SK-N-SH (cell line): Measurements from ENCODE around the gene COX7B2. TPM values are rescaled to one million over a fixed set of nuclear protein-coding genes. Genes with fewer than 3 reads are reported as not detected.

ENCODE experiments used
- CTCF ChIA-PET: fragments of 300-600, 350-600 bp; formaldehyde crosslinking; extraction: SDS; loops from one replicate; lab custom pipeline; 2021; lab: Yijun Ruan, JAX
- POLR2A ChIA-PET: fragments of 350-600 bp; sonication (Branson Sonifier 250); formaldehyde crosslinking; extraction: SDS; loops from one replicate; lab custom pipeline; 2020; ENCODE audit warnings: antibody characterized with exemption, inconsistent platforms; lab: Yijun Ruan, JAX
- DNase-seq: peaks from one replicate; pipeline ENCODE4 v3.0.0; 2012
- H2AFZ ChIP-seq: fragments of 200-600 bp; sonication (generic); 2 replicates; pipeline ENCODE4 v1.8.1; 2016; ENCODE audit warnings: antibody characterized with exemption, mild to moderate bottlenecking, low read depth
- H3F3A ChIP-seq: fragments of 200-600 bp; sonication (generic); replicated peaks from 2 replicates; pipeline ENCODE3; 2016; ENCODE audit warnings: antibody characterized with exemption, mild to moderate bottlenecking; ENCODE audit not compliant: insufficient read depth
- H3K27ac ChIP-seq, 2 experiments: fragments of 200-500 bp in 1 of 2; fragments of 200-600 bp in 1 of 2; sonication (Bioruptor generic) in 1 of 2; sonication (generic), shearing (Covaris generic) in 1 of 2; 2 replicates each; pipeline versions ENCODE4 v1.5.1 to v1.6.1; 2014 to 2016; ENCODE audit warnings: low read depth in 2 of 2, inconsistent platforms in 1 of 2, low read length in 1 of 2, mild to moderate bottlenecking in 1 of 2, mixed read lengths in 1 of 2
- H3K27me3 ChIP-seq: fragments of 200-600 bp; sonication (generic), shearing (Covaris generic); 2 replicates; pipeline ENCODE4 v1.6.1; 2016; ENCODE audit warnings: mixed run types; ENCODE audit not compliant: insufficient read depth
- H3K36me3 ChIP-seq, 2 experiments: fragments of 200-500 bp in 1 of 2; fragments of 200-600 bp in 1 of 2; sonication (Bioruptor generic) in 1 of 2; sonication (generic) in 1 of 2; replicated peaks in 1 of 2; 2 replicates each; pipeline versions ENCODE3 to v1.5.1; 2014 to 2016; ENCODE audit warnings: low read length in 1 of 2, mild to moderate bottlenecking in 1 of 2; ENCODE audit not compliant: insufficient read depth in 2 of 2, control insufficient read depth in 1 of 2
- H3K4me1 ChIP-seq, 2 experiments: fragments of 200-500 bp in 1 of 2; fragments of 200-600 bp in 1 of 2; sonication (Bioruptor generic) in 1 of 2; sonication (generic), shearing (Covaris generic) in 1 of 2; 2 replicates each; pipeline versions ENCODE4 v1.5.1 to v1.6.1; 2014 to 2016; ENCODE audit warnings: low read depth in 1 of 2, low read length in 1 of 2, mixed run types in 1 of 2; ENCODE audit not compliant: insufficient read depth in 2 of 2, control insufficient read depth in 1 of 2
- H3K4me2 ChIP-seq: fragments of 200-600 bp; sonication (generic), shearing (Covaris generic); 2 replicates; pipeline ENCODE4 v1.6.1; 2017; ENCODE audit warnings: mixed run types
- H3K4me3 ChIP-seq, 2 experiments: fragments of 200-500 bp in 1 of 2; fragments of 200-600 bp in 1 of 2; sonication (Bioruptor generic) in 1 of 2; sonication (generic), shearing (Covaris generic) in 1 of 2; 2 replicates each; pipeline versions ENCODE4 v1.5.1 to v1.8.1; 2014 to 2016; ENCODE audit warnings: low read depth in 2 of 2, inconsistent platforms in 1 of 2, low read length in 1 of 2, mild to moderate bottlenecking in 1 of 2, mixed read lengths in 1 of 2, moderate library complexity in 1 of 2
- H3K79me2 ChIP-seq: fragments of 200-600 bp; sonication (generic); 2 replicates; pipeline ENCODE4 v1.8.1; 2017; ENCODE audit warnings: mild to moderate bottlenecking; ENCODE audit not compliant: insufficient read depth
- H3K9ac ChIP-seq: fragments of 200-600 bp; sonication (generic); 2 replicates; pipeline ENCODE4 v1.6.1; 2017; ENCODE audit warnings: mixed run types
- H3K9me2 ChIP-seq: fragments of 200-600 bp; sonication (generic); 2 replicates; pipeline ENCODE4 v1.6.1; 2017; ENCODE audit warnings: mixed run types
- H3K9me3 ChIP-seq: fragments of 200-600 bp; sonication (generic); 2 replicates; pipeline ENCODE4 v1.6.1; 2017; ENCODE audit warnings: mixed run types, mild to moderate bottlenecking, moderate library complexity
- H4K20me1 ChIP-seq: fragments of 200-600 bp; sonication (generic); 2 replicates; pipeline ENCODE4 v1.6.1; 2017; ENCODE audit warnings: mild to moderate bottlenecking, mixed run types; ENCODE audit not compliant: insufficient read depth
- FOSL2 ChIP-seq: IDR thresholded peaks from 2 replicates; pipeline ENCODE4 v1.4.0; 2012; ENCODE audit warnings: low read depth, mild to moderate bottlenecking, moderate library complexity, borderline replicate concordance
- FOXJ3 ChIP-seq: sonication (generic); formaldehyde crosslinking; IDR thresholded peaks from 2 replicates; pipeline ENCODE4 v1.5.1; 2020; ENCODE audit warnings: mild to moderate bottlenecking, missing genetic modification reagents
- GATA2 ChIP-seq: sonication (generic); formaldehyde crosslinking; IDR thresholded peaks from 2 replicates; pipeline ENCODE4 v1.5.0; 2020; ENCODE audit warnings: mild to moderate bottlenecking, missing genetic modification reagents
- MEF2A ChIP-seq: IDR thresholded peaks from 2 replicates; pipeline ENCODE4 v1.4.0; 2012; ENCODE audit warnings: low read depth, borderline replicate concordance
- NFIC ChIP-seq: IDR thresholded peaks from 2 replicates; pipeline ENCODE4 v1.4.0; 2012; ENCODE audit warnings: borderline replicate concordance
- NRF1 ChIP-seq: IDR thresholded peaks from 2 replicates; pipeline ENCODE4 v1.6.1; 2012; ENCODE audit warnings: low read depth, mild to moderate bottlenecking, low read length
- RAD21 ChIP-seq: IDR thresholded peaks from 2 replicates; pipeline ENCODE4 v1.6.1; 2012; ENCODE audit warnings: mild to moderate bottlenecking, low read length
- RCOR1 ChIP-seq: fragments of 150-350 bp; IDR thresholded peaks from 2 replicates; pipeline ENCODE4 v1.6.1; 2017; ENCODE audit warnings: antibody characterized with exemption, low read length
- RFX5 ChIP-seq: IDR thresholded peaks from 2 replicates; pipeline ENCODE4 v1.6.1; 2012; ENCODE audit warnings: mild to moderate bottlenecking, improper control_type of control experiment, low read length
- RXRA ChIP-seq: IDR thresholded peaks from 2 replicates; pipeline ENCODE4 v1.4.0; 2012; ENCODE audit warnings: low read depth, mild to moderate bottlenecking, borderline replicate concordance
- SMC3 ChIP-seq: IDR thresholded peaks from 2 replicates; pipeline ENCODE4 v1.6.1; 2012; ENCODE audit warnings: low read depth, low read length, improper control_type of control experiment
- TCF12 ChIP-seq: IDR thresholded peaks from 2 replicates; pipeline ENCODE4 v1.4.0; 2012
- TEAD4 ChIP-seq: IDR thresholded peaks from 2 replicates; pipeline ENCODE4 v1.4.0; 2012; ENCODE audit warnings: mild to moderate bottlenecking, borderline replicate concordance; ENCODE audit not compliant: insufficient read depth
- YY1 ChIP-seq: IDR thresholded peaks from 2 replicates; pipeline ENCODE4 v1.4.0; 2012; ENCODE audit warnings: low read depth, mild to moderate bottlenecking
- WGBS: methylation state at CpG from one replicate; pipeline ENCODE4 v1.1.6; 2017; ENCODE audit warnings: low lambda C conversion rate; 5-methylcytosine and 5-hydroxymethylcytosine counted together
- polyA plus RNA-seq, 3 experiments: library from polyadenylated mRNA; depleted of rRNA; stranded (reverse); fragments of >200 nt; gene quantifications; 2 replicates each; pipeline ENCODE4 v1.2.3, GENCODE V29; 2012
- TF ChIP-seq, protein P1 (sequence below): IDR thresholded peaks from 2 replicates; pipeline ENCODE4; 2012
- TF ChIP-seq, protein P2 (sequence below): fragments of 150-350 bp; IDR thresholded peaks from 2 replicates; pipeline ENCODE4 v1.6.1; 2016; ENCODE audit warnings: mild to moderate bottlenecking, low read depth, low read length
- TF ChIP-seq, protein P3 (sequence below): IDR thresholded peaks from 2 replicates; pipeline ENCODE4 v1.4.0; 2012; ENCODE audit warnings: low read depth, borderline replicate concordance
- TF ChIP-seq, protein P4 (sequence below): IDR thresholded peaks from 2 replicates; pipeline ENCODE4 v1.4.0; 2012; ENCODE audit warnings: low read depth
- TF ChIP-seq, protein P5 (sequence below): fragments of 150-350 bp; IDR thresholded peaks from 2 replicates; pipeline ENCODE4 v1.6.1; 2017; ENCODE audit warnings: antibody characterized with exemption, low read length, low read depth, borderline replicate concordance

Gene COX7B2
- polyA plus RNA-seq, 1 of the 3 experiments (the other 2 are of a cell fraction), result not detected

DNA sequence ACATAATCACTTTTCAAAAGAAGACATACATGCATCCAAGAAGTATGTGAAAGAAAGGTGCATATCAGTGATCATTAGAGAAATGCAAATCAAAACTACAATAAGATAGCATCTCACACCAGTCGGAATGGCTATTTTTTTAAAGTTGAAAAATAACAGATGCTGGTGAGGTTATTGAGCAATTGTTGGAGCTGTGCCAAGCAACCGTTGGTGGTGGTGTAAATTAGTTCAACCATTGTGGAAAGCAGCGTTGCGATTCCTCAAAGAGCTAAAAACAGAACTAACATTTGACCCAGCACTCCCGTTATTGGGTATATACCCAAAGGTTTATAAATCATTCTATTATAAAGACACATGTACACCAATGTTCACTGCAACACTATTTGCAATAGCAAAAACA, 14.2 kb downstream of the COX7B2 start:
- CTCF ChIA-PET, result no interaction called here
- no peaks in the 10 kb centered on the region; the same call in 1 of the 2 replicates for H3K27me3 ChIP-seq
- TF ChIP-seq RFX5 (no peak), RXRA (no peak), TEAD4 (no peak), FOSL2 (no peak), RCOR1 (no peak), RAD21 (no peak), TCF12 (no peak), MEF2A (no peak), NFIC (no peak), NRF1 (no peak), YY1 (no peak), SMC3 (no peak), GATA2 (no peak), FOXJ3 (CRISPR knock-in tag) (no peak)
- TF ChIP-seq, protein P1, sequence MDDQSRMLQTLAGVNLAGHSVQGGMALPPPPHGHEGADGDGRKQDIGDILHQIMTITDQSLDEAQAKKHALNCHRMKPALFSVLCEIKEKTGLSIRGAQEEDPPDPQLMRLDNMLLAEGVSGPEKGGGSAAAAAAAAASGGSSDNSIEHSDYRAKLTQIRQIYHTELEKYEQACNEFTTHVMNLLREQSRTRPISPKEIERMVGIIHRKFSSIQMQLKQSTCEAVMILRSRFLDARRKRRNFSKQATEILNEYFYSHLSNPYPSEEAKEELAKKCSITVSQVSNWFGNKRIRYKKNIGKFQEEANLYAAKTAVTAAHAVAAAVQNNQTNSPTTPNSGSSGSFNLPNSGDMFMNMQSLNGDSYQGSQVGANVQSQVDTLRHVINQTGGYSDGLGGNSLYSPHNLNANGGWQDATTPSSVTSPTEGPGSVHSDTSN, result no peak
- TF ChIP-seq, protein P2, sequence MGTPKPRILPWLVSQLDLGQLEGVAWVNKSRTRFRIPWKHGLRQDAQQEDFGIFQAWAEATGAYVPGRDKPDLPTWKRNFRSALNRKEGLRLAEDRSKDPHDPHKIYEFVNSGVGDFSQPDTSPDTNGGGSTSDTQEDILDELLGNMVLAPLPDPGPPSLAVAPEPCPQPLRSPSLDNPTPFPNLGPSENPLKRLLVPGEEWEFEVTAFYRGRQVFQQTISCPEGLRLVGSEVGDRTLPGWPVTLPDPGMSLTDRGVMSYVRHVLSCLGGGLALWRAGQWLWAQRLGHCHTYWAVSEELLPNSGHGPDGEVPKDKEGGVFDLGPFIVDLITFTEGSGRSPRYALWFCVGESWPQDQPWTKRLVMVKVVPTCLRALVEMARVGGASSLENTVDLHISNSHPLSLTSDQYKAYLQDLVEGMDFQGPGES, result no peak
- TF ChIP-seq, protein P3, sequence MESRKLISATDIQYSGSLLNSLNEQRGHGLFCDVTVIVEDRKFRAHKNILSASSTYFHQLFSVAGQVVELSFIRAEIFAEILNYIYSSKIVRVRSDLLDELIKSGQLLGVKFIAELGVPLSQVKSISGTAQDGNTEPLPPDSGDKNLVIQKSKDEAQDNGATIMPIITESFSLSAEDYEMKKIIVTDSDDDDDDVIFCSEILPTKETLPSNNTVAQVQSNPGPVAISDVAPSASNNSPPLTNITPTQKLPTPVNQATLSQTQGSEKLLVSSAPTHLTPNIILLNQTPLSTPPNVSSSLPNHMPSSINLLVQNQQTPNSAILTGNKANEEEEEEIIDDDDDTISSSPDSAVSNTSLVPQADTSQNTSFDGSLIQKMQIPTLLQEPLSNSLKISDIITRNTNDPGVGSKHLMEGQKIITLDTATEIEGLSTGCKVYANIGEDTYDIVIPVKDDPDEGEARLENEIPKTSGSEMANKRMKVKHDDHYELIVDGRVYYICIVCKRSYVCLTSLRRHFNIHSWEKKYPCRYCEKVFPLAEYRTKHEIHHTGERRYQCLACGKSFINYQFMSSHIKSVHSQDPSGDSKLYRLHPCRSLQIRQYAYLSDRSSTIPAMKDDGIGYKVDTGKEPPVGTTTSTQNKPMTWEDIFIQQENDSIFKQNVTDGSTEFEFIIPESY, result no peak
- TF ChIP-seq, protein P4, sequence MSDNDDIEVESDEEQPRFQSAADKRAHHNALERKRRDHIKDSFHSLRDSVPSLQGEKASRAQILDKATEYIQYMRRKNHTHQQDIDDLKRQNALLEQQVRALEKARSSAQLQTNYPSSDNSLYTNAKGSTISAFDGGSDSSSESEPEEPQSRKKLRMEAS, result no peak
- TF ChIP-seq, protein P5, sequence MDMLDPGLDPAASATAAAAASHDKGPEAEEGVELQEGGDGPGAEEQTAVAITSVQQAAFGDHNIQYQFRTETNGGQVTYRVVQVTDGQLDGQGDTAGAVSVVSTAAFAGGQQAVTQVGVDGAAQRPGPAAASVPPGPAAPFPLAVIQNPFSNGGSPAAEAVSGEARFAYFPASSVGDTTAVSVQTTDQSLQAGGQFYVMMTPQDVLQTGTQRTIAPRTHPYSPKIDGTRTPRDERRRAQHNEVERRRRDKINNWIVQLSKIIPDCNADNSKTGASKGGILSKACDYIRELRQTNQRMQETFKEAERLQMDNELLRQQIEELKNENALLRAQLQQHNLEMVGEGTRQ, result no peak
- TF ChIP-seq, all 33 proteins: peak for 0
- Histone ChIP-seq H3K9ac (no peak overlapping the region), H3K4me1 (no peaks in the 10 kb centered on the region), H3K9me2 (no peaks in the 10 kb centered on the region), H3K4me3 (no peak overlapping the region), H3K9me3 (no peaks in the 10 kb centered on the region), H3F3A (no peaks in the 10 kb centered on the region), H3K79me2 (no peaks in the 10 kb centered on the region), H3K27ac (no peak overlapping the region), H3K36me3 (no peaks in the 10 kb centered on the region), H4K20me1 (no peaks in the 10 kb centered on the region), H2AFZ (no peak overlapping the region), H3K4me2 (no peak overlapping the region)
- no peak for DNase-seq
- POLR2A ChIA-PET, result no interaction called here
- 1% methylated on average over 5 of the region's 5 CpGs for WGBS
